ENCODE measurements around the gene ZNF180. TPM values are rescaled to one million over a fixed set of nuclear protein-coding genes. Genes with fewer than 3 reads are reported as not detected.
"Not testable (repeated sequence)": the region's sequence is repeated elsewhere in the genome, so short reads cannot be mapped to it uniquely, and the experiment has no call there.

Gene ZNF180
- 10.2 TPM for total RNA-seq
- 1 to 10 TPM; 4.8 to 9.7 (median 6.4) TPM for polyA plus RNA-seq (ENCODE audit: insufficient read depth in 1 of 8, insufficient read length in 8 of 8, low replicate concordance in 1 of 8)
- long read RNA-seq, donor 1, partial matches to known transcripts: 0 of 1 reads
- long read RNA-seq, donor 1, other reads (novel, unspliced or antisense): 0 of 1 reads
- long read RNA-seq, donor 2, partial matches to known transcripts: 0 of 1 reads
- long read RNA-seq, donor 2, other reads (novel, unspliced or antisense): 0 of 1 reads
- long read RNA-seq, donor 3: 0 reads
- long read RNA-seq, donor 4, partial matches to known transcripts: 0 of 1 reads
- long read RNA-seq, donor 4, other reads (novel, unspliced or antisense): 0 of 1 reads
- long read RNA-seq, donor 5, partial matches to known transcripts: 0 of 3 reads
- long read RNA-seq, donor 5, other reads (novel, unspliced or antisense): 0 of 3 reads
- long read RNA-seq, donor 6: 0 reads
- long read RNA-seq, donor 7, partial matches to known transcripts: 0 of 1 reads
- long read RNA-seq, donor 7, other reads (novel, unspliced or antisense): 0 of 1 reads
- long read RNA-seq, donor 8: 0 reads
- long read RNA-seq, donor 9: 0 reads
- long read RNA-seq, donor 10, partial matches to known transcripts: 0 of 2 reads
- long read RNA-seq, donor 10, other reads (novel, unspliced or antisense): 0 of 2 reads
- long read RNA-seq, donor 11: 0 reads

DNA sequence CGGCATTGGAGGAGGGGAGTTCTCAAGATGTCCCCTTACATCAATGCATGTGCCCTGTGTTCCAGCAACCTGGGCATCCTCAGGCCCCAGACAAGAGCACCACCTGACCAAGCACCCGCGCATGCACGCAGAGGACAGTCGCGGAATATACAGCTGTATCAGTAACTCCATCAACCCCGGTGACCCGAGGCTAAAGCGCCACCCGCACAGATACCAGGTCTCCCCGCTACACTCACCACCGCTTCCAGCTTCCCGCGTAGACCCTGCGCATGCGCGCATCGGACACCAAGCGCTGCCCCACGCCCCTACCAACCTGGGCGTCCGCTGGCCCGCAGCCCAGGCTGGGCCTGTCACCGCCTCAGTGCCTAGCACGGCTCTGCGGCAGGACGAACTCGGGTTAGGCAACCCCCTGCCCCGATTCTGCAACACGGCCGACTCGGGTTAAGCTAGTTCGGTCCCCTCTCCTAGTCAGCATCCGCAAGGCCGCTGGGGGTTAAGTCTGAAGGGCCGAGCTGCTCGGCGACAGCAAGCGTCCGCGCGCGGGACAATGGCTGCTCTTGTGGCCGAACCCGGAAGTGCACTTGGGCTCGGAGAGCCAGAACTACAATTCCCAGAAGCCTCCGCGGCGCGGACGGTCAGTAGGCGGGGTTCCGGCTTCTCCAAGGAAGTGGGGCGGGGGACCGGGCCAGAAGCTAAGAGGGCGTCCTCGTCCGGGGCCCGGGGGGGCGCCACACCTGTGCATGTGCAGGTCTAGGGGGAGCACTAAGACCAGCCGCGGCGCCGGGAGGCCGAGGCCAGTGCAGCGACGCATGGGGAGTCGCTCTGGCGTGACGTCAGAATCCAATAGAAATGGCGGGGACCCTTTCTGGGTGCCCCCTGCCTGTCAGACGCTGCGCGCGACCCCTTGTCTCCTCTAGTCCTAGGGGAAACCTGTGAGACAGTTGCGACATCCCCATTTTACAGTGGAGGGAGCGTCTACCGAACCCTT, at the start of gene ZNF180:
Gene ZNF180 (minus strand): TSS at position 561 of the 988 bp plus-strand sequence. CDS start 3,188 bp downstream, outside the sequence.
- Histone ChIP-seq H3K27me3 (ENCODE audit: control insufficient read depth, insufficient read depth, low read length) (peaks cover 3% of the 10 kb centered on the region), H3K36me3 (ENCODE audit: control insufficient read depth, insufficient read depth, low read length) (peaks cover 33% of the 10 kb centered on the region), H3K27ac (ENCODE audit: low read length) (peak within 1 kb of the TSS; percentile 87), H3K4me1 (ENCODE audit: control insufficient read depth, insufficient read depth, low read length) (peaks cover 12% of the 10 kb centered on the region), H3K9me3 (replicated peaks; ENCODE audit: control insufficient read depth, low read depth, low read length) (peaks cover 37% of the 10 kb centered on the region), H3K4me3 (ENCODE audit: low read length) (peak within 1 kb of the TSS; percentile 83)
- peak; percentile 98 for DNase-seq
- WGBS (ENCODE audit: insufficient coverage): under 1% methylated on average over 63 of the region's 78 CpGs

DNA sequence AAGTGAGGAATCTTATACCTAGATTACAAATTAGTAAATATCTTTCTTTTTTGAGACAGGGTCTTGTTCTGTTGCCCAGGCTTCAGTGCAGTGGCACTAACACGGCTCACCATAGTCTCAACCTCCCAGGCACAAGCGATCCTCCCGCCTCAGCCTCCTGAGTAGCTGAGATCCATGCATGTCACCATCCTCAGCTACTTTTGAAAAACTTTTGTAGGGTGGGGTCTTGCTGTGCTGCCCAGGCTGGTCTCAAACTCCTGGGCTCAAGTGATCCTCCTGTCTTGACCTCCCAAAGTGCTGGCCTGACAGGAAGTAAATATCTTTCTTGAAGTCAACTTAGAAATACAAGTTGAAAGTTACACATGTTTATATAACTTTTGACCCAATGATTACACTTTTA, 49.2 kb upstream of the ZNF180 start:
- DNase-seq: no peak
- no peaks in the 10 kb centered on the region for H3K36me3 ChIP-seq (ENCODE audit: control insufficient read depth, insufficient read depth, low read length)
- WGBS (ENCODE audit: insufficient coverage): no CpG with 5 or more reads among the region's 3 CpGs
- no peaks in the 10 kb centered on the region for H3K9me3 ChIP-seq (replicated peaks; ENCODE audit: control insufficient read depth, low read depth, low read length)
- no peak overlapping the region for H3K27ac ChIP-seq (ENCODE audit: low read length)
- H3K4me3 ChIP-seq (ENCODE audit: low read length): no peak overlapping the region
- H3K27me3 ChIP-seq (ENCODE audit: control insufficient read depth, insufficient read depth, low read length): no peaks in the 10 kb centered on the region
- no peaks in the 10 kb centered on the region for H3K4me1 ChIP-seq (ENCODE audit: control insufficient read depth, insufficient read depth, low read length)

DNA sequence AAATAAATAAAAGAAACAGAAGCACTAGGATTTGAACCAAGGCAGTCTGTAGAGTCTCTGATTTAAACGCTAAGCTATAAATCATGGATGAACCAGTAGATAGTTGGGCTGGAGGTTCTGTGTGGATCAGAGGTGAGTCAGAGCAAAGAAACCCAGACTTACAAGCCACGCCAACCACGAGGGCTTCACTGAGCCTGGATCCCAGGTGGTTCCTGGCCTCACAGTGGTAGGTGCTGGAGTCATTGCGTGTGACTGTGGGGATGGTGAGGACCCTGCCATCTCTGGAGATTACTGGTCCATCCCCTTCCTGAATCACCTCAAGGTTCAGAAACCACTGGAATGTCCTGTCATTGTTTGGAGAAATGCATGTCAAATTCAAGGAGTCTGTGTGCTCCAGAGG, 48.4 kb upstream of the ZNF180 start:
- H3K36me3 ChIP-seq (ENCODE audit: control insufficient read depth, insufficient read depth, low read length): no peaks in the 10 kb centered on the region
- no peaks in the 10 kb centered on the region for H3K27me3 ChIP-seq (ENCODE audit: control insufficient read depth, insufficient read depth, low read length)
- no peak overlapping the region for H3K27ac ChIP-seq (ENCODE audit: low read length)
- no peaks in the 10 kb centered on the region for H3K4me1 ChIP-seq (ENCODE audit: control insufficient read depth, insufficient read depth, low read length)
- H3K9me3 ChIP-seq (replicated peaks; ENCODE audit: control insufficient read depth, low read depth, low read length): no peaks in the 10 kb centered on the region
- no peak for DNase-seq
- WGBS (ENCODE audit: insufficient coverage): 91% methylated on average over 1 of the region's 4 CpGs
- no peak overlapping the region for H3K4me3 ChIP-seq (ENCODE audit: low read length)

DNA sequence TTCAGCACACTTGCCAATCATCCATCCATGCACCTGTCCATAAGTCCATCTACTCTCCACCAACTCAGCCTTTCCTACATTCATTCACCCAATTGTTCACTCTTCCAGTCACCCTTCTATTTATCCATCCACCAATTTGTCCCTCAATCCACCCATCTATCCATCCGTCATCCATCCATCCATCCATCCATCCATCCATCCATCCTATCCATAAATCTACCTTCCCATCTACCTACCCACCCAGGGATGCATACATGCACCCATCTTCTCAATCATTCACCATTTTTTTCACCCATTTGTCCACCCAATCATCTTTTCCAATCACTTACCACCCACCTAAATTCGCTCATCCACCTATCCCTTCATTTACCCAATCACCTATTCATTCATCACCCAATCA, 43.7 kb upstream of the ZNF180 start:
- Histone ChIP-seq H3K36me3 (ENCODE audit: control insufficient read depth, insufficient read depth, low read length) (no peaks in the 10 kb centered on the region), H3K27ac (ENCODE audit: low read length) (no peak overlapping the region), H3K4me1 (ENCODE audit: control insufficient read depth, insufficient read depth, low read length) (no peaks in the 10 kb centered on the region), H3K27me3 (ENCODE audit: control insufficient read depth, insufficient read depth, low read length) (no peaks in the 10 kb centered on the region), H3K9me3 (replicated peaks; ENCODE audit: control insufficient read depth, low read depth, low read length) (no peaks in the 10 kb centered on the region), H3K4me3 (ENCODE audit: low read length) (no peak overlapping the region)
- 62% methylated on average over 2 of the region's 2 CpGs for WGBS (ENCODE audit: insufficient coverage)
- DNase-seq: no peak

DNA sequence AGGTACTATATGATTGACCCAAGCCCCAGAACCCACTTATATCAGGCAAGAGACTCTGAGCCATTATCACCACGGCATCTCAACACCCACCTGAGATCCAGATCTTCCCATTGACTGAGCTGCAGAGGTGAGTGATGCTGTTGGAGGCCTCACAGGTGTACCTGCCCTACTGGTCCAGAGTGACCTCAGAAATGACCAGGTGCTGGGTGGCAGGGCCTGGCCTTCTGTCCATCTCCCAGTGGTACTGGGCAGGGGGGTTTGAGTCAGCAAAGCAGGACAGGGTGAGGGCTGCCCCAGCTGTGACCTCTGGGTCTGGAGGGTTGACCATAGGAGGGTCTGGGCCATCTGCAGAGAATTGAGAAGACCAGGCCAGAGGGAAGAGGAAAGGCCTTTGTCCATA, 42.3 kb upstream of the ZNF180 start:
- WGBS (ENCODE audit: insufficient coverage): no CpG with 5 or more reads among the region's 1 CpG
- Histone ChIP-seq H3K9me3 (replicated peaks; ENCODE audit: control insufficient read depth, low read depth, low read length) (no peaks in the 10 kb centered on the region), H3K27ac (ENCODE audit: low read length) (no peak overlapping the region), H3K4me1 (ENCODE audit: control insufficient read depth, insufficient read depth, low read length) (no peaks in the 10 kb centered on the region), H3K27me3 (ENCODE audit: control insufficient read depth, insufficient read depth, low read length) (peaks cover 2% of the 10 kb centered on the region), H3K36me3 (ENCODE audit: control insufficient read depth, insufficient read depth, low read length) (no peaks in the 10 kb centered on the region), H3K4me3 (ENCODE audit: low read length) (no peak overlapping the region)
- no peak for DNase-seq

DNA sequence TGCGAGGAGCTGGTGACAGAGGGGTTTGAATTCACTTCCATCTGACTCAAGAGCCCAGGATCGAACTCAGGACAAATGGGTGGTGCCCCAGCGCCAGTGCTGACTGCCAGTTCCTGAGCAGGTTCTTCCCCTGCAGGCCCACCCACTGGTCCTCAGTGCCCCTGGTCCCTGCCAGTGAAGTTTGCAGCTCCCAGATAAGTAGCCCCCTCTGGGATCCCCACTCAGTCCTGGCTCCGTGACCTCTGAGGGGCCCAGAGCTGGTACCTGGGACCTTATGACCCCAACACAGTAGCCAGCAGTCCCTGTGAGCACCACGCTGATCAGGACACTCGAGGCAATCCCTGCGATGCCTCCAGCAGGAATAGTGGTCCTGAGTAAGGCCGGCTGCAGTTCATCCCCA, 40.4 kb upstream of the ZNF180 start:
- Histone ChIP-seq H3K27me3 (ENCODE audit: control insufficient read depth, insufficient read depth, low read length) (peaks cover 2% of the 10 kb centered on the region), H3K27ac (ENCODE audit: low read length) (no peak overlapping the region), H3K36me3 (ENCODE audit: control insufficient read depth, insufficient read depth, low read length) (no peaks in the 10 kb centered on the region), H3K4me3 (ENCODE audit: low read length) (no peak overlapping the region), H3K4me1 (ENCODE audit: control insufficient read depth, insufficient read depth, low read length) (no peaks in the 10 kb centered on the region), H3K9me3 (replicated peaks; ENCODE audit: control insufficient read depth, low read depth, low read length) (no peaks in the 10 kb centered on the region)
- 66% methylated on average over 6 of the region's 8 CpGs for WGBS (ENCODE audit: insufficient coverage)
- DNase-seq: no peak

DNA sequence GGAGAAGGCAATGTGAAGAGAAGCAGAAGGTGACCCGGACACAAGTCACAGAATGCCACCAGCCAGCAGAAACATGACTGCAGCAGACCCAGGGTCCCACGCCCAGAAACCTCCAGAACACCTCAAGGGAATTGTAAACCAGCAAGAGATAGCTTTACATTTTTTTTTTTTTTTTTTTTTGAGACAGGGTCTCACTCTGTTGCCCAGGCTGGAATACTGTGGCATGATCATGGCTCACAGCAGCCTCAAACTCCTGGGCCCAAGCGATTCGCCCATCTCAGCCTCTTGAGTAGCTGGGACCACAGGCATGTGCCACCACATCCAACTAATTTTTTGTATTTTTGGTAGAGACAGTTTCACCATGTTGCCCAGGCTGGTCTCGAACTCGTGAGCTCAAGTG, 39.7 kb upstream of the ZNF180 start:
- Histone ChIP-seq H3K27me3 (ENCODE audit: control insufficient read depth, insufficient read depth, low read length) (peaks cover 2% of the 10 kb centered on the region), H3K27ac (ENCODE audit: low read length) (no peak overlapping the region), H3K9me3 (replicated peaks; ENCODE audit: control insufficient read depth, low read depth, low read length) (no peaks in the 10 kb centered on the region), H3K4me3 (ENCODE audit: low read length) (no peak overlapping the region), H3K36me3 (ENCODE audit: control insufficient read depth, insufficient read depth, low read length) (no peaks in the 10 kb centered on the region), H3K4me1 (ENCODE audit: control insufficient read depth, insufficient read depth, low read length) (no peaks in the 10 kb centered on the region)
- 33% methylated on average over 1 of the region's 6 CpGs for WGBS (ENCODE audit: insufficient coverage)
- DNase-seq: no peak

DNA sequence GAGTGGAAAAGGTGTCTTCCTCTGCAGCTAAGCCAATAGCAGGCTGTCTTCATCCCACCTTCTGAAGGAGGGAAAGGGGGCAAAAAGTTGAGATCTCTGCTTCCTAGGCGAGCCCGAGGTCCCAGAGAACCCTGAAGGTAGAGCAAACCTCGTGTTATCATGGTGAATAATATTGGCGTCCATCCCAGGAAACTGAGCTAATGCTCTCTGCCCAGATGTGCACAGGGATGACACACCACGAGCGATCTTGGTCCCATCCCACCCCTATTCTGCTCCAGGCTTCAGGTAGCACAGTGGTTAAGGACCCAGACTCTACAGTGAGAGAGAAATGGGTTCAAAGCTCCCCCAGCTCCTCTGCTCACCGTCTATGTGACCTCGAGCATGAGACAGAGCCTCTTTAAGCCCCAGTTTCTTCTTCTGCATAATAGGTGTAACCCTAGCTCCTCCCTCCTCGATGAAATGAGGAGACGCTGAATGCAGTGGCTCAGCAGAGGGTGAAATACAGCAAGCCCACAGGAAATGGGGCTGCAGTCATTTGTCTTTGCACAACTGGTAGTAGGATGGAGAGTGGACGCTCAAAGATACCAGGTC, 39.0 kb upstream of the ZNF180 start:
- no peaks in the 10 kb centered on the region for H3K36me3 ChIP-seq (ENCODE audit: control insufficient read depth, insufficient read depth, low read length)

DNA sequence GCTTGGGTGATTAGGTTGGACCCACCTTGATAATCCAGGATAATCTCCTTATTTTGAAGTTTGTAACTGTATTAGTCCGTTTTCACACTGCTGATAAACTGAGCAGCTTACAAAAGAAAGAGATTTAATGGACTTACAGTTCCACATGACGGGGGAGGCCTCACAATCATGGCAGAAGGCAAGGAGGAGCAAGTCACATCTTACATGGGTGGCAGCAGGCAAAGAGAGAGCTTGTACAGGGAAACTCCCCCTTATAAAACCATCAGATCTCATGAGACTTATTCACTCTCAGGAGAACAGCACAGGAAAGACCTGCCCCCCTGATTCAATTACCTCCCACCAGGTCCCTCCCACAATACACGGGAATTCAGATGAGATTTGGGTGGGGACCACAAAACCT, 35.0 kb upstream of the ZNF180 start:
- no CpG with 5 or more reads among the region's 3 CpGs for WGBS (ENCODE audit: insufficient coverage)
- H3K9me3 ChIP-seq (replicated peaks; ENCODE audit: control insufficient read depth, low read depth, low read length); H3K36me3 ChIP-seq (ENCODE audit: control insufficient read depth, insufficient read depth, low read length); H3K27ac ChIP-seq (ENCODE audit: low read length); H3K4me3 ChIP-seq (ENCODE audit: low read length); H3K4me1 ChIP-seq (ENCODE audit: control insufficient read depth, insufficient read depth, low read length); H3K27me3 ChIP-seq (ENCODE audit: control insufficient read depth, insufficient read depth, low read length); DNase-seq: not testable (repeated sequence)

More for the DNA sequence above, 39.0 kb upstream of the ZNF180 start:
- Histone ChIP-seq H3K9me3 (replicated peaks; ENCODE audit: control insufficient read depth, low read depth, low read length) (no peaks in the 10 kb centered on the region), H3K4me3 (ENCODE audit: low read length) (no peak overlapping the region), H3K27me3 (ENCODE audit: control insufficient read depth, insufficient read depth, low read length) (peaks cover 2% of the 10 kb centered on the region), H3K4me1 (ENCODE audit: control insufficient read depth, insufficient read depth, low read length) (no peaks in the 10 kb centered on the region), H3K27ac (ENCODE audit: low read length) (no peak overlapping the region)
- 60% methylated on average over 6 of the region's 11 CpGs for WGBS (ENCODE audit: insufficient coverage)
- DNase-seq: no peak
